GM18909 (cell line): Measurements from ENCODE around the gene TOLLIP.
"Not testable (repeated sequence)": the region's sequence is repeated elsewhere in the genome, so short reads cannot be mapped to it uniquely, and the experiment has no call there.

Experiments used
- ATAC-seq: cut with Tn5 transposase; IDR thresholded peaks from one replicate; pipeline ENCODE4 v1.9.1; 2021; ENCODE audit warnings: mild to moderate bottlenecking; ENCODE audit not compliant: unreplicated experiment, poor library complexity

TOLLIP gene

GRCh38 chr11:1309498-1310317 is at the start of gene TOLLIP:
TSS of gene TOLLIP (minus strand) at chr11:1309632. CDS start at chr11:1309498, 134 bp downstream.
- peak; percentile 85 for ATAC-seq

GRCh38 chr11:1358931-1359330 is 49.5 kb upstream of the TOLLIP start:
- ATAC-seq, result not testable (repeated sequence)

- no peak for ATAC-seq
Measured at GRCh38 chr11:1358286-1358685, 48.9 kb upstream of the TOLLIP start.

- ATAC-seq, result no peak
Measured at GRCh38 chr11:1356478-1356960, 47.1 kb upstream of the TOLLIP start.

GRCh38 chr11:1356007-1356435 is 46.6 kb upstream of the TOLLIP start:
- no peak for ATAC-seq

GRCh38 chr11:1354125-1354938 is 44.9 kb upstream of the TOLLIP start:
- ATAC-seq, result no peak

GRCh38 chr11:1353383-1354124 is 44.1 kb upstream of the TOLLIP start:
- ATAC-seq, result no peak

- ATAC-seq, result no peak
Measured at GRCh38 chr11:1352696-1353382, 43.4 kb upstream of the TOLLIP start.

GRCh38 chr11:1351278-1351937 is 42.0 kb upstream of the TOLLIP start:
- no peak for ATAC-seq

GRCh38 chr11:1350086-1350725 is 40.8 kb upstream of the TOLLIP start:
- ATAC-seq, result no peak

GRCh38 chr11:1349327-1350041 is 40.1 kb upstream of the TOLLIP start:
- no peak for ATAC-seq

- ATAC-seq, result no peak
Measured at GRCh38 chr11:1348796-1349326, 39.4 kb upstream of the TOLLIP start.

- no peak for ATAC-seq
Measured at GRCh38 chr11:1348146-1348795, 38.8 kb upstream of the TOLLIP start.

GRCh38 chr11:1347411-1347999 is 38.1 kb upstream of the TOLLIP start:
- not testable (repeated sequence) for ATAC-seq

- ATAC-seq, result no peak
Measured at GRCh38 chr11:1346669-1347390, 37.4 kb upstream of the TOLLIP start.

GRCh38 chr11:1345737-1346513 is 36.5 kb upstream of the TOLLIP start:
- no peak for ATAC-seq
